HG02870 (cell line): ENCODE data around the gene PRG3.
A peak's percentile ranks its signal among the peaks of the same experiment; 100 is the strongest.
"Not testable (repeated sequence)": the region's sequence is repeated elsewhere in the genome, so short reads cannot be mapped to it uniquely, and the experiment has no call there.

Experiments
- ATAC-seq: cut with Tn5 transposase; IDR thresholded peaks from one replicate; pipeline ENCODE4 v1.9.1; 2021; ENCODE audit warnings: mild to moderate bottlenecking, moderate library complexity; ENCODE audit not compliant: unreplicated experiment

PRG3 gene

GRCh38 chr11:57409321-57410100, 28.6 kb upstream of the PRG3 start:
- no peak for ATAC-seq

GRCh38 chr11:57408771-57409170, 27.8 kb upstream of the PRG3 start:
- ATAC-seq = no peak

DNA sequence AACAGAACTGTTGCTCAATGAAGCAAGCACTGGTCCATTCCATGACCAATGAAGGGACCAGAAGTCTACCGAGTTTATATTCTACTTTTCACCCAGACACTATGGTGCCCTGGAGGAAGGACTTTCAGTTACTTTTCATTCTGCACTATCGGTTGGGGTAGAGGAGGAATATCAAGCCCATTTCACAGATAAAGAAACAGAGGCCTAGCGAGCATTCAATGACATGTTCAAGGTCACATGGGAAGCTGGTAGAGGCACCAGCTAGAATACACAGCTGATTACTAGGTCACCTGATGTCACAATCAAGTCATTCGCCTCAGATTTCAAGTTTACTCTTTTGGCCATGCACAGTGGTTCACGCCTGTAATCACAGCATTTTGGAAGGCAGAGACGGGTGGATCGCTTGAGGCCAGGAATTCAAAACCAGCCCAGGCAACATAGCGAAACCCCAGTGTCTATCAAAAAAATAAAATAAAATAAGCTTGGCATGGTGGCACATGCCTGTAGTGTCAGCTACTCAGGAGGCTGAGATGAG, 27.1 kb upstream of the PRG3 start:
- ATAC-seq = no peak

DNA sequence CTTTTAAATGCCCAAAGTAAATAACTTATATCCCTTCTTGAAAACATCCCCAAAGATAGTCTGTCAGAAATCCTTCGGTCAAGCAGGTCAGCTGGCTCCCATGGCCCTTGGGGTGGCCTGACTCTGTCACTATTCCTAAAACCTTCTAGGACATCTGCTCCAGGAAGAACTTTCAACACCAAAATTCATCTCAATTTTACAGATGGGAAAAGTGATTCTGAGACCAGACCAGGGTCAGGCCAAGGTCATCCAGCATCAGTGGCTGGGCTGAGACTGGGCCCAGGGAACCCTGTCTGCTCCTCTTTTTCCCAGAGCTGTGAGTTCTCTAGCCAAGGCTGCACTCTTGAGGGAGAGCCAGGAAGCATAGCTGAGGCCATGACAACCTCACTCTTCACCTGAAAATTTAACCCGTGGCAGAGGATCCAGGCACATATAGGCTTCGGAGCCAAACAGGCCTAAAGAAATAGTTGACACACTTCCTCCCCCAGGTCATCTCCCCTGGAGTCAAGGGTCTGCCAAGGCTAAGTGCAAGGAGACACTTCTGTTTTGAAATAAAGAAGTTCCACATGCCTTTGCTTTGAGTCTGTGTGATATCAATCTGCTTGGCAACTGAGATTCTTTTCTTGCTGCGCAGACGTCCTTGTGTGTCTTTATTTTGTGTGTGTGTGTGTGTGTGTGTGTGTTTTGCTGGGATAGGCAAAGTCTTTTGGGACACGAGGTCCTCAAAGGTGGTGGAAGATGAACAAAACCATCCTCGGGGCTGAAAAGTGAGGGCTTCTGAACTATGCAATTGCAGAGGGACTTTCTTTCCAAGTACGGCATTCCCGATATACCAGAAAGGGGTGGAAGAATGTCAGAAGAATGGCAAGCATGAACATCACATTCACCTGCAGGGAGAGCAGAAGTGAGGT, 26.3 kb upstream of the PRG3 start:
- no peak for ATAC-seq

- peak; percentile 68 for ATAC-seq
Observed at GRCh38 chr11:57406337-57406904, 25.5 kb upstream of the PRG3 start.

- ATAC-seq = no peak
Observed at GRCh38 chr11:57405271-57405860, 24.4 kb upstream of the PRG3 start.

DNA sequence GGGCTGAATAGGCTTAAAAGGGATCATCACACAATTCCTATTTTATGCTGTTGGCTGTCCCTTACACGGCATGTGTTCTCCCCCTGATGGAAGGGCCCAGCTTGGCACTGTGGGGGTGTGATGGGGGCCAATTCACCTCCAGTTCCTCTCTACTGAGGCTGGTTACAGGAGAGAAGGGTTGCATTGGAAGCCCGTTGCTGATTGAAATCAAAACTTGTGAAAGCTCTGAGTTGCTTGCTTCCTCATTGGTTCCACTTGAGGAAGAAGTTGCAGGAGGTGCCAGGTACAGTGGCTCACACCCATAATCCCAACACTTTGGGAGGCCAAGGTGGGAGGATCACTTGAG, 22.8 kb upstream of the PRG3 start:
- peak; percentile 33 for ATAC-seq

GRCh38 chr11:57403003-57403801, 22.3 kb upstream of the PRG3 start:
- ATAC-seq = not testable (repeated sequence)

DNA sequence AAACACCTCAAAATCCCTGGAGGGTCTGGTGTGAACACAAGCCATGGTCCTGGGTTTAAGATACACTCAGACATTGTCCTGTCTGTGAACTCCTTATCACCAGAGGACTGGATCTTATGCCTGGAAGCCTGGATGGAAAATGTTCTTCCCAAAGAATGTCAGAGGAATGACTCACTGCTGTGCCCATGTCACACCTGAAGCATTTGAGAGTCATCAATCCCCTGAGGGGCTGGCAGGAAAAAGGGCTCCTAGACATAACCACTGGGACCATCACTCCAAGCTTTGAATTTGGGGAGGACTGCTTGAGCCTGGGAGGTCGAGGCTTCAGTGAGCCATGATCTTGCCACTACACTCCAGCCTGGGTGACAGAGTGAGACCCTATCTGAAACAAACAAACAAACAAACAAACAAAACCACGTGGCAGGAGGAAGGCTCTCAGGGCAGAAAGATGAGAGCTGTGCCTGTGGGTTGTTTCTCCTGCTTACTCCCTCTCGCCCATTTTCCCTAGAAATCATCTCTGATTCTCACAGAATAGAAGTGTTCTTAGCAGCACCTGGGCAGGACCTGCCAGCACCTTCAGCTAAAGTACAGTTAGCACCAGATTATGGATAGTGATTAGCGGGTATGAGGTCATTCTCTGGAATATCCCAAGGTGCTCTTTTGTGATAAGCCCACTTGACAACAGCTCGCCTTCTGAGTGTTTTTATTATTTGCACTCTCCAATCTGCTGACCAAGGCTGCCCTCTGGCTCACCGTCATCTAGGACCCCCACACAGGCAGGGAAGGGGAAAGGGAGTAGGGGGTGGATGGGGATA, 21.4 kb upstream of the PRG3 start:
- ATAC-seq = no peak

DNA sequence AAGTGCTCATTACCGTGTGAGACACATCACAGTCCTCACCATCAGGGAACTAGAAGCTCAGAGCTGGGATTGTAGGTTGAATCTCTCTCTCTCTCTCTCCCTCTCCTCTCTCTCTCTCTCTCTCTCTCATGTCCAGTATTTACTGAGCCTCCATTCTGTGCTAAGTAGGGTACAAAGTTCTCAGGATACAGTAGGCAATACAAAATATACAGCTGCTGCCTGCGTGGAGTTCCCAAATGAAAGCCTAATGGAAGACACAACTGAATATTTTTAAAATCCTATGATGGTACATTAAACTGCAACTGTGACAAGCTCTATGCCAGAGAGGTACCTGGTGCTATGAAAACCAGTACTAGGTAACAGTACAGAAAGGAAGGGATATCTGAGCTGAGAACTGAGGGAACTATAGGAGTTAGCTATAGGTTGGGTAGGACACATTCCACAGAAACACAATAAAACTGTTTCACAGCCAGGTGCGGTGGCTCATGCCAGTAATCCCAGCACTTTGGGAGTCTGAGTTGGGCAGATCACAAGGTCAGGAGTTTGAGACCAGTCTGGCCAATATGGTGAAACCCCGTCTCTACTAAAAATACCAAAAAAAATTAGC, 19.1 kb upstream of the PRG3 start:
- no peak for ATAC-seq

DNA sequence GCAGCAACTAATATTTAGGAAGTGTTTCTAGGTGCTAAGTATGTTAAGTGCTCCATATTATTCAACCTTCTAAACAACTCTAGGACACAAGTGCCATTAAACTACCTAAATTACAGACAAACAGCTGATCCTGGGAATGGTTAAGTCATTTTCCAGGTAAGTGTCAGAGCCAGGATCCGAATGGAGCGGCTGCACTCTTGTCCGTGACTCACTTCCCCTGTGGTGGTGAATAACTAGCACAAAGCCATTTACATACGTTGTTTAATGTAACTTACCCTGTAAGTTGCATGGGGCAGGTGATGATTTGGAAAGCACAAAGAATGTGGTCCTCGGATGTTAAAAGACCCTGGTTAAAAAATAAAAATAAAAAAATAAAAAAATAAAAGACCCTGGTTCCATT, 18.3 kb upstream of the PRG3 start:
- ATAC-seq = no peak

- no peak for ATAC-seq
Observed at GRCh38 chr11:57397394-57397990, 16.5 kb upstream of the PRG3 start.

- ATAC-seq = no peak
Observed at GRCh38 chr11:57396744-57397143, 15.8 kb upstream of the PRG3 start.

DNA sequence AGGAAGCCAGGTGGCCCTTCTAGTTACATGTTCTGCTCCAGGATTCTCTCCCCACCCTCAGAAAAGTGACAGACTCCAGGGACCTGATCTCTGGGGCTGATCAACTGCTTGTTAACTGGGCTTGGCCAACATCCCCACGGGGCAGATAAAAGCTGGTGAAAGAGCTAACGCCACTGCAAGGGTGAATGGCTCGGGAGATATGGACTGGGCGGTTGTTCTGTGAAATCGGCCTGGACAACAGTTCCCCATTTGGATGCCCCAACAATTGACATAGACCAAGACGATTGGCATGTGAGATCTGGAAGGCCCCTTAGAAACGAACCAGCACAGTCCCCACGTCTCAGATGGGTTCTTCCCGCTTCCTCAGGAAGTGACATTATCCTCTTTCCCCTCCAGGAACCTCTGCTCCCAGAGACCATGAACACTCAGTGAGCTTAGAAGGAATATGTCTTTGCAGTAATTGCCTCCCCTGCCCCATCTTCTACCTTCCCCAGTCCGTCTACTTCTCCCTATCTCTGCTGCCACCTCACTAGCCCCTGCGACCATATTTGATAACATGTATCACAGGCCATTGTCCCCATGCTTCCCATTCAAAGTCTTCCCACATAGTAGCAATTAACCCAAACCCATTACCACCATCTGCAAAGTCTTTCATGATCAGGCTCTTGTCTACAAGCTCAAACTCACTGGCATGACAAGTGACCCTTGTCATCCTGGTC, 15.1 kb upstream of the PRG3 start:
- no peak for ATAC-seq

DNA sequence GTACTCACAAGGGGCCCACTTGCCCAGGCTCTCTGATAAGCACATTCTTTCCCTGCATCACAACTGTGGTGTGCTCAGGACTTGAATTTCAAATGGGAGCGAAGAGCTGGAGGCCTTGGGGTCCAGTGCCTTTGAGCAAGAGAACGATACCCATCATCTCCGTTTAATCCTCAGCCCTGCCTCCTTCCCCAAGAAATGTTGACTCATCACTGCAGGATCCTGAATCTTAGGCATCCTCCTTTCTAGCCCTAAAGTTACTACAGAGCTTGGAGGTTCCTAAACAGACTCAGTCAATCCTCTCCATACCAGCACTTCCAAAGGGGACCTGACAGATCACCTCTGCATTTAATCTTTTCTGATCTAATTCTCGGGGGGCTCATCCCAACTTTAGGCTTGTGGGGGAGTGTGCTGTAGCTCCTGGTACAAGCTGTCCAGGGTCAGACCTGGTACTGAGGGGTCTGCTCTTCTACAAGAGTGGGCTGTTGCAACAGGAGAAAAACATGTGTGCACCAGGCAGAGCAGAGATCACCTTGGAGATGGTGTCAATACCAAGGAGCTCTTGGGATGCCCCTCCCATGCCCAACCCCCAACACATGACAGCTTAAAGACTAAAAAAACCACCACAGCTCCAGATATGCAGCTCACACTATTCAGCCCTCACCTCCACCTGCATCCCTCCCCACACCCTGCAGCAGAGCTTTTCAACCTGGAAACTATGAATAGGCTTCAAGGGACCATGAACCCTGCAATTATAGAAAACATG, 13.4 kb upstream of the PRG3 start:
- no peak for ATAC-seq

- ATAC-seq = no peak
Observed at GRCh38 chr11:57392763-57393105, 11.8 kb upstream of the PRG3 start.

- ATAC-seq = no peak
Observed at GRCh38 chr11:57392066-57392762, 11.3 kb upstream of the PRG3 start.
